Ecto neural progenitor cell (in vitro differentiated cells): ENCODE measurements around the gene KDM7A.
"Not testable (repeated sequence)": the region's sequence is repeated elsewhere in the genome, so short reads cannot be mapped to it uniquely, and the experiment has no call there.

Source experiments
- DNase-seq: peaks from one replicate; pipeline ENCODE4 v3.0.0-alpha.2; 2018; ENCODE audit warnings: low spot score

KDM7A gene

GRCh38 chr7:140200061-140200989 lies 23.5 kb upstream of the KDM7A start:
- no peak for DNase-seq

GRCh38 chr7:140197938-140198337 lies 21.2 kb upstream of the KDM7A start:
- no peak for DNase-seq

DNA sequence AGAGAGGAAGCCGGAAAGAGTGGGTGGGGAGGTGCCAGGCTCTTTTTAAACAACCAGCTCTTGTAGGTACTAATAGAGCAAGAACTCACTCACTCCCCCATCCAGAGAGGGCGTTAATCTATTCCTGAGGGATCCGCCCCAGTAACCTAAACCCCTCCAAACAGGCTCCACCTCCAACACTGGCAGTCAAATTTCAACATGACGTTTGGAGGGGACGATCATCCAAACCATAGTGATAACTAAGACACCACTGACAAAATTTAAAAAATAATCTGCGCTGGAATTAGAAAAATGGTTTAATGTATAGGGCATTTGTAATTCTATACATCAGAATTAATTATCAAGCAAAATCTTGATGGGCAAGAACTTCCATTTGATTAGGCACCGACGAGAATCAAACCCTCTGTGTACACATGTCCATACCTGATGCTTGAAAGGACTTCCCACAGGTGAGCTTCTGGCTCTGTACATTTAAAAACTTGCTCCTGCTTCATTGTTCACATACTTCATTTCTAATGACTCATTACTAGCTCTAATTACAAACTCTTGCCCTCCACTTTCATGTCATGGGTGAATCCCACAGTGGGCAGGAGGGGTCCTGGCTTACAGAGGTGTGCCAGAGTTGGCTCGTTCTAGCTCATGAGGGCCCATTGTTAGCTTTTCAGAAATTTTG lies 20.6 kb upstream of the KDM7A start:
- no peak for DNase-seq

DNA sequence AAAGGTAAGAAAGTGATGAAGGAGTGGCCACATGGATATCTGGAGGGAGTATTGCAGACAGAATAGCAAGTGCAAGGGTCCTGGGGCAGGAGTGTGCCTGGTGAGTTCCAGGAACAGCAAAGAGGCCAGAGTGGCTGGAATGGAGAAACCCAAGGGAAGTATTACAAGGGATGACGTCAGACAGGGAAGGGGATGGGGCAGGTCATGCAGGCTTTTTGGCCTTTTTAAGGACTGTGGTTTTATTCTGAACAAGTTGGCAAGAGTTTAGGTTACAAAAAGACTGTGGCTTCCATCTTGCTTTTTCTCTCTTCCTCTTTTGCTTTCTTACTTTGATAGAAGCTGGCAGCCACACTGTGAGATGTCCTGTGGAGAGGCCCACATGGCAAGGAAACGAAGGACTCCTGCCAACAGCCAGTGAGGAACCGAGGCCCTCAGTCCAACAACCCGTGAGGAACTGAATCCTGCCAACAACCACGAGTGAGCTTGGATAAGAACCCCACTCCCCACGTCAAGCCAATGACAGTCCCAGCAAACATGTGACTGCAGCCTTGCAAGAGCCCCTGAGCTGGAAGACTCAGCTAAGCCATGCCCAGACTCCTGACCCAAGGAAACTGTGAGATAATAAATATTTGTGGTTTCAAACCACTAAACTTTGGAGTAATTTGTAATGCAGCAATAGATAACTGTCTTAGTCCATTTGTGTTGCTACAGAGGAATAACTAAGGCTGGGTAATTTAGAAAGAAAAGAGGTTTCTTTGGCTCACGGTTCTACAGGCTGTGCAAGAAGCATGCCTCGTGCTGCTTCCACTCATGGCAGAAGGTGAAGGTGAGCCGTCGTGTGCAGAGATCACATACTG lies 19.8 kb upstream of the KDM7A start:
- DNase-seq: no peak

- DNase-seq: no peak
Observed at GRCh38 chr7:140195859-140196258, 19.1 kb upstream of the KDM7A start.

DNA sequence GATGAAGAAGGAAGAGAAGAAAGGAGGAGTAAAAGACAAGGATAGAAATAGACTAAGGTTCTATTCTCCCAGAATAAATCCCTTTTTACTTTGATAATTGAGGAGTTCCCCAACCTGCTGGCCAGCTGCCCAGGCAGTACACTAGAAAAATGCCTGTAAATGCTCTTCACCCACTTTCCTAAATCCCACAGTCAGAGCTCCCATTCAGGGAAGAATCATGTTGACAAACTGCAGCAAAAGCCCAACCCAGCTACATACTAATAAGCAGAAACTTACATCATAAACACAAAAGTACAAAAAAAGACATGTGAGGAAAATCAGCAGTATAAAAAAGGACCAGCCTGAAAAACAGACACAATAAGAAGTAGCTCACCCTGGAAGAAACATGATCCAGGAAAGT lies 15.8 kb upstream of the KDM7A start:
- no peak for DNase-seq

DNA sequence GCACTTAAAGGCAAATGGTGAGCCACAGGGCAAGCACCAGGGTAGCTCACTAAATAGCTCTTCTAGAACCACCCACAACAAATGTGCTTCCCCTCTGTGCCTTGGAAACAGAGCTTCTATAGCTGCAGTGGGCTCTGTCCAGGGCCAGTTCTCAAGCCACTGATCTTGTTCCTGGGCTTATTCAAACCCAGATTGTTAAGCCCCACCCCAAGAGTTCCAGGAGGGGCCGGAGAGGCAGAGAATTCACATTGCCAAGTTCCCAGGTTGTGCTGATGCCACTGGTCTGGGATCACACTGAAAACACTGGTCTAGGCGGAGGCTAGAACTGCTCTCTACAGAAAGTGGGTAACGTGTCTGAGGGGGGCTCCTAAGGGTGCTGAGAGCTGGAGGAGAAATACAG lies 15.4 kb upstream of the KDM7A start:
- DNase-seq: no peak

DNA sequence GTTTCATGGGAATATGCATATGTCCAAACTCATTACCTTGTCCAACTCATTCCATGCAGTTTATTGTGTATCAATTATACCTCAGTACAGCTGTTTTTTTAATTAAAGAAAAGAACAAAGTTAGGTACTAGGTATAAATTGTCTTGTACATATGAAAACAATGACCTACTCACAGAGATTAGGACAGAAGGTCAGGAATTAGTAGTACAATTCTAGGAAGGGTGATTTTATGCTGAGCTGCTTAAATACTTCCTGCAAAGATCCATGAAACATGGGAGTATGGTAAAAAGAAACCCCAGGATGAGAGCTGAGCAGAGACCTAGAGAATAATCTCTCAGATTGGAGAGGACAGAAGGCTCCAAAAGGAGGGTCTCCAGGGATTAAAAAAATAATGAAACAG lies 13.8 kb upstream of the KDM7A start:
- DNase-seq: no peak

DNA sequence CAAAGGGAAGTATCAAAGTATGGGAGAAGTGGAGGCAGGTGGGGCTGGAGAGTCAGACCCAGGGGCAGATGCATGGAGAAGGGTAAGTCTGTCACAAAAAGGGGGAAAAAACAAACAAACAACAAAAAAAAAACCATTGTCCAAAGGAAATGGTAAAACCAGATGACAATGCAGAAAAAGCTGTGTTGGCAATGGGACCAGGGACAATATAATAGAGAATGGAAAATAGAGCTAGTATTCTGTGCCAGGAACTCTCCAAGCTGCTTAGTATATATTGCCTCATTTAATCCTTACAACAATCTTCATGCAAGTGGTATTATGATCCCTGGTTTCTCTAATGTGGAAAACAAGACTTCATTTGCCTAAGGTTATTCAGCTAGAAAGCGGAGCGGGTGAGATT lies 13.1 kb upstream of the KDM7A start:
- no peak for DNase-seq

- DNase-seq: no peak
Observed at GRCh38 chr7:140182917-140183316, 6.1 kb upstream of the KDM7A start.

GRCh38 chr7:140179339-140179738 lies 2.6 kb upstream of the KDM7A start:
- DNase-seq: no peak

GRCh38 chr7:140176122-140176701 lies 571 bp downstream of the KDM7A start:
- no peak for DNase-seq

- peak; percentile 85 for DNase-seq
Observed at GRCh38 chr7:140175221-140176121, 1.3 kb downstream of the KDM7A start.

DNA sequence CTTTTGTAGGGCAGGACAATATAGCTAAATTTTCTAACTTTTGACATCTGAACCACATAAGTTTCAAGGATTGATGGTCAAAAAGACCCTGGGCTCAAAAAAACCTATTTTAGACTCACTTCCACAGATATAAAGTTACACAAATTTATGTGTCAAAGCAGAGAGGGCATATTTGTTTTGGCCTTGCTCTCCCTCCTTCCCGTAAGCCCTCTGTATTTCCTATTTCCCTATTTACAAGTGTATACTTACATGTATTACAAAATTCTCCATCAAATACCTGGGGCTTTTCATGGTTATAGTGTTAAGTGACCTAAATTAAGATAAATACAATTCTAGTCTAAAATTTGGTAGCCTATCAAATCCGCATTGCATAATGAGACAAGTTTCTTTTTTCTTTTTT lies 2.6 kb downstream of the KDM7A start:
- no peak for DNase-seq

- DNase-seq: no peak
Observed at GRCh38 chr7:140170375-140170774, 6.4 kb downstream of the KDM7A start.

DNA sequence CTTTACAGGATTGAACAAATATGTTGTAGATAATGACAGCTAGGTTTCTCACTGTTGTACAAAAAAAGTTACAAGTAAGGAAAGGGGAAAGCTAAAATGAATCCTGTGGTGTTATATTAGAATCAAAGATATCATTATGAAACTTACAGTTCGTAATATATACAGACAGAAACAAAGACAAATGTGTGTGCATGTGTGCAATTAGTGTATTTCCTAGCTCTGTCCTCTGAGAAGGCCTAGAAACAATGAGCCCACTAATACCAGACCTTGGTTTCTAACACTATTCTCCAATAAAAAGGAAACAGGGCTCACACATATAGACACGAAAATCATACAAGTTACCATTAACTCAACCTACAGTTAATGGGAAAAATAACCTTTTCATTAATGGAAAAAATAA lies 8.0 kb downstream of the KDM7A start:
- no peak for DNase-seq

DNA sequence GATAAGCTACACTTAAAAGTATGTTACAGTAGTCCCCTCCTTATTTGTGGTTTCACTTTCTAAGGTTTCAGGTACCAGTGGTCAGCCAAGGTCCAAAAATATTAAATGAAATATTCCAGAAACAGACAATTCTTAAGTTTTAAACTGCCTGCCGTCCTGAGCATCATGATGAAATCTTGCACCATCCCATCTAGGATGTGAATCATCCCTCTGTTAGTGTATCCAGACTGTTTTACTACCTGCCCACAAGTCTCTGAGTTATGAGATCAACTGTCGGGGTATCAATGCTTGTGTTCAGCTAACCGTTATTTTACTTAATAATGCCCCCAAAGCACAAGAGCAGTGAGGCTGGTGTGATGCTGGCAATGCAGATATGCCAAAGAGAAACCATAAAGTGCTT lies 11.4 kb downstream of the KDM7A start:
- DNase-seq: no peak

DNA sequence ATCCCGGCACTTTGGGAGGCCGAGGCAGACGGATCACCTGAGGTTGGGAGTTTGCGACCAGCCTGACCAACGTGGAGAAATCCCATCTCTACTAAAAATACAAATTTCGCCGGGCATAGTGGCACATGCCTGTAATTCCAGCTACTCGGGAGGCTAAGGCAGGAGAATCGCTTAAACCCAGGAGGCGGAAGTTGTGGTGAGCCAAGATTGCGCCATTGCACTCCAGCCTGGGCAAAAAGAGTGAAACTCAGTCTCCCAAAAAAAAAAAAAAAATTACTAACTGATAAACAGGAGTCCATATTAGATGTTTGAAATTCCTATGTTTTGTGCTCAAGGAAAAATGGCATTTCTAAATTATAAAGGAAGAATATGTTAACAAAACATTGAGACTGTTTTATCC lies 14.7 kb downstream of the KDM7A start:
- DNase-seq: not testable (repeated sequence)

DNA sequence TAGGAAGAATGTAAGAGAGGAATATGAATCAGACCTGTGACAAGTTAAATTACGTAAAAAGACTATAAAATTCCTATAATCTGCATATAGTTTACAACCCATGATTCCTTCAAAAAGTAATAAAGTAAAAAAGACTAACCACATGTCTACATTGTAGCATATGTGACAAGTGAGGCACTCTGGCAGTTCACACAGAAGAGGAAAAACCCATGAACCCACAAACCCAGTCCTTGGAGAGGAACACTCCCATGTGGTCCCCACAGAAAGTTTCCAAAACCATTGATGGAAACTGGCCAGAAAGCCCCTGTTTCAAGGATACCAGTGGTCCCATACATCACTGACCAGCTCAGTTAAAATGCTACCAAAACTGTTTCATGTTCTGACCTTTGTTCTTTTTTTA lies 15.7 kb downstream of the KDM7A start:
- DNase-seq: no peak

- no peak for DNase-seq
Observed at GRCh38 chr7:140160308-140160707, 16.5 kb downstream of the KDM7A start.

DNA sequence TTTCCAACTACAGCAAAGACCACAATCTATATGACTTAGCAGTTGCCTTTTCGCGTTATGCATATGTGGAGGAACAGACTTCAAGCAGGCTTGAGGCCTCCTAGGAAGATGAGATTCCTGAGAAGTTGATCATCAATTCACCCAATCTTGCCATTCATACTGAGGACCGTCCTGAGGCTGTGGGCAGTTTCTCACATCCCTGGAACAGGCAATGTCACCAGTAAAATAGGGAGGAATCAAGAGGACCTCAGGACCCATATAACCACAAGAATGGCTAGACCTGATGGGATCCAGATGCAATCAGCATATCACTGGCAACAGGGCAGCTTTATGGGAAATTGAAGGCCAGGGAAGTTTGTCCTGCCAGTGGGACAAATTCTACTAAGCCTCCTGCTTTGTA lies 17.3 kb downstream of the KDM7A start:
- DNase-seq: no peak
